NAMALWA (cell line): ENCODE results near the gene WDR49.
A peak's percentile ranks its signal among the peaks of the same experiment; 100 is the strongest.
"Not testable (repeated sequence)": the region's sequence is repeated elsewhere in the genome, so short reads cannot be mapped to it uniquely, and the experiment has no call there.

ENCODE experiments used
- DNase-seq: peaks from one replicate; pipeline ENCODE4 v3.0.0-alpha.2; 2015; ENCODE audit warnings: low spot score

The WDR49 gene

GRCh38 chr3:167614196-167614595, 39.5 kb downstream of the WDR49 start:
- DNase-seq, result not testable (repeated sequence)

- DNase-seq, result no peak
Measured at GRCh38 chr3:167611718-167612117, 42.0 kb downstream of the WDR49 start.

GRCh38 chr3:167609156-167609555, 44.6 kb downstream of the WDR49 start:
- no peak for DNase-seq

- DNase-seq, result no peak
Measured at GRCh38 chr3:167606836-167607235, 46.9 kb downstream of the WDR49 start.

- no peak for DNase-seq
Measured at GRCh38 chr3:167605871-167606270, 47.9 kb downstream of the WDR49 start.

GRCh38 chr3:167602041-167602440, 51.7 kb downstream of the WDR49 start:
- no peak for DNase-seq

GRCh38 chr3:167587651-167588050, 66.1 kb downstream of the WDR49 start:
- DNase-seq, result no peak

GRCh38 chr3:167575000-167575600, 78.6 kb downstream of the WDR49 start:
- DNase-seq, result no peak

- DNase-seq, result no peak
Measured at GRCh38 chr3:167572991-167573390, 80.8 kb downstream of the WDR49 start.

- DNase-seq, result no peak
Measured at GRCh38 chr3:167568634-167569033, 85.1 kb downstream of the WDR49 start.

- DNase-seq, result no peak
Measured at GRCh38 chr3:167565489-167565888, 88.3 kb downstream of the WDR49 start.

GRCh38 chr3:167564612-167565011, 89.1 kb downstream of the WDR49 start:
- no peak for DNase-seq

GRCh38 chr3:167559924-167560323, 93.8 kb downstream of the WDR49 start:
- peak; percentile 23 for DNase-seq

- DNase-seq, result no peak
Measured at GRCh38 chr3:167554898-167555297, 98.8 kb downstream of the WDR49 start.

GRCh38 chr3:167538081-167538480, 115.7 kb downstream of the WDR49 start:
- DNase-seq, result no peak

GRCh38 chr3:167521006-167521355, 132.8 kb downstream of the WDR49 start:
- DNase-seq, result no peak

- no peak for DNase-seq
Measured at GRCh38 chr3:167520266-167521005, 133.3 kb downstream of the WDR49 start.

- DNase-seq, result no peak
Measured at GRCh38 chr3:167507954-167508353, 145.8 kb downstream of the WDR49 start.

GRCh38 chr3:167502401-167502800, 151.3 kb downstream of the WDR49 start:
- DNase-seq, result no peak

- DNase-seq, result no peak
Measured at GRCh38 chr3:167501941-167502340, 151.8 kb downstream of the WDR49 start.

GRCh38 chr3:167497903-167498302, 155.8 kb downstream of the WDR49 start:
- DNase-seq, result no peak

- DNase-seq, result peak; percentile 46
Measured at GRCh38 chr3:167493244-167493643, 160.5 kb downstream of the WDR49 start.

- DNase-seq, result no peak
Measured at GRCh38 chr3:167491621-167492020, 162.1 kb downstream of the WDR49 start.

GRCh38 chr3:167489571-167489970, 164.2 kb downstream of the WDR49 start:
- DNase-seq, result no peak
